A549 treated with RU486 at 1 μM for 4 hours (cell line): ENCODE results near the gene SH2D3C. TPM values are rescaled to one million over a fixed set of nuclear protein-coding genes. Genes with fewer than 3 reads are reported as not detected.

ENCODE experiments used
- total RNA-seq: library from RNA; stranded (reverse); fragments of 200-300 nt; extraction: Qiagen RNA extraction; gene quantifications from 5 replicates; pipeline ENCODE4 v1.2.3, GENCODE V29; 2022; ENCODE audit warnings: low read depth

The SH2D3C gene, protein sequence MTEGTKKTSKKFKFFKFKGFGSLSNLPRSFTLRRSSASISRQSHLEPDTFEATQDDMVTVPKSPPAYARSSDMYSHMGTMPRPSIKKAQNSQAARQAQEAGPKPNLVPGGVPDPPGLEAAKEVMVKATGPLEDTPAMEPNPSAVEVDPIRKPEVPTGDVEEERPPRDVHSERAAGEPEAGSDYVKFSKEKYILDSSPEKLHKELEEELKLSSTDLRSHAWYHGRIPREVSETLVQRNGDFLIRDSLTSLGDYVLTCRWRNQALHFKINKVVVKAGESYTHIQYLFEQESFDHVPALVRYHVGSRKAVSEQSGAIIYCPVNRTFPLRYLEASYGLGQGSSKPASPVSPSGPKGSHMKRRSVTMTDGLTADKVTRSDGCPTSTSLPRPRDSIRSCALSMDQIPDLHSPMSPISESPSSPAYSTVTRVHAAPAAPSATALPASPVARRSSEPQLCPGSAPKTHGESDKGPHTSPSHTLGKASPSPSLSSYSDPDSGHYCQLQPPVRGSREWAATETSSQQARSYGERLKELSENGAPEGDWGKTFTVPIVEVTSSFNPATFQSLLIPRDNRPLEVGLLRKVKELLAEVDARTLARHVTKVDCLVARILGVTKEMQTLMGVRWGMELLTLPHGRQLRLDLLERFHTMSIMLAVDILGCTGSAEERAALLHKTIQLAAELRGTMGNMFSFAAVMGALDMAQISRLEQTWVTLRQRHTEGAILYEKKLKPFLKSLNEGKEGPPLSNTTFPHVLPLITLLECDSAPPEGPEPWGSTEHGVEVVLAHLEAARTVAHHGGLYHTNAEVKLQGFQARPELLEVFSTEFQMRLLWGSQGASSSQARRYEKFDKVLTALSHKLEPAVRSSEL
- 0.06 to 0.11 TPM (median 0.07 TPM) in 3 of 5 replicates, not detected in the others for total RNA-seq

DNA sequence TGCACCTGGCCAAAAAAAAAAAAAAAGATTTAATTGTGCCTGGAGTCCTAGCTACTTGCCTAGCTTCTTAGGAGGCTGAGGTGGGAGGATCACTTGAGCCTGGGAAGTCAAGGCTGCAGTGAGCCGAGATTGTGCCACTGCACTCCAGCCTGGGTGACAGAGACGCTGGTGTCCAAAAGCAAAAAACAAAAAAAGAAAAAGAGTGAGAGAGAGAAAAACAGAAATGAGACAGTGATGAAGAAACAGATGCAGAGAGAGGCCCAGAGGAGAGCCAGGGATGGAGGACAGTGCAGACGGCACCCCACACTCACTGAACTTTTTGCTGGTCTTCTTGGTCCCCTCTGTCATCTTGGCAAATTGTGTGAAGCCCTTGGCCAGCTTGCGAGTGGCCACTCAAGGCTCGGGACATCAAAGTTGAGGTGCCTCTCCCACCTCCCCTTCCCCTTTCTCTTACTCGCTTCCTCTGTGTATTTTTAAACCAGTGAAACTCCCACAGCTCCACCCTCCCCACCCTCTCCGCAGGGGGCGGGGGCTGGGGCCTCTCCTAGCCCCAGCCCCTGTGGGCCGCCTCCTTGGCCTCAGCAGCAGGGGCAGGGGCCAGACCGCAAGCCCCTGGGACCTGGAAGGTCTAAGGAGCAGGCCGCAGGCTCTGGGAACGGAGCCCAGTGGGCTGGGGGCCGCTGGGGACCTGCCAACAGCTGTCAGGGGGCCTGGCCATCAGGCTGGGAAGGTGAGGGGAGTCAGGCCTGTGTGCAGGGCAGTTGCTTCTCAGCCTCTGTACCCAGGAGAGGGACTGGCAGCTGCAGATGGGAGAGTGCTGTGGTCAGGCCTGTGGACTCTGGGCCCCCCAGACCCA, at the start of gene SH2D3C:
Gene SH2D3C, minus strand, starts transcription at position 387 of the 856 bp plus-strand sequence. Its CDS starts 39 bp downstream, at position 348.

DNA sequence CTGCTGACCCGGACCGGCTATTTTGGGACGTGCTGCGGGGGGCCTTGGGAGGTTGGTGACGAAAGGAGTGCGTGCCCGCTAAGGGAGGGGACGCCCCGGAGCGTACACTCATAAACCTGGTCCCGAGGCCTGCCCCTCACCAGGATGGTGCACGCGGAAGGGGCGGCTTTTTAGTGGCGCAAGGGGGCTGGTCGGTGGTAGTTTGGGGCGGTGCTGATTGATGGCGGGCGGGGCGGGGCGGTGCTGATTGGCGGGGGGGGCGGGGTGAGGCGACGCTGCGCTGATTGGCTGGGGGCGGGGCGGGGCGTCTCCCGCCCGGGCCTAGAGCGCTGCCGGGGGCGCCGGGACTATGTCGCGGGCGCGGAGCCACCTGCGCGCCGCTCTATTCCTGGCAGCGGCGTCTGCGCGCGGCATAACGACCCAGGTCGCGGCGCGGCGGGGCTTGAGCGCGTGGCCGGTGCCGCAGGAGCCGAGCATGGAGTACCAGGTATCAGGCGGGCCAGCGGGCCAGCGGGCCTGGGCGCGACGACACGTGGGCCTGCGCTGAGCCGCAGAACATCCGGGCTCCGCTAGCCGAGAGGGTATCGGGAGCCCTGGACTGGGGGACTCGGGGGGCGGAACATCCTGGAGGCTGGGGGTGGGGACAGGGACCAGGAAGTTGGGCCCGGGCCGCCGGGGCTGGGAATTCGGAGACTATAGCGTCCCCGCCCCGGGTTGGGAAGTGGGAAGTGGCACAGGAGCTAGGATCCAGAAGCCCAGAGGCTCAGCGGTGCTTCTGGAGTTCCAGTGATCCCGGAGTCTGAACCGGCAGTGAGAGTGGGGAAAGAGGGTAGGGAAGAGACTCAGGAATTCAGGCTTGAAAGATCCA, 24.3 kb upstream of the SH2D3C start, which contains the start of gene FPGS:
Gene FPGS, plus strand, starts transcription at position 307 of the 868 bp plus-strand sequence. Its CDS starts 43 bp downstream, at position 350.

DNA sequence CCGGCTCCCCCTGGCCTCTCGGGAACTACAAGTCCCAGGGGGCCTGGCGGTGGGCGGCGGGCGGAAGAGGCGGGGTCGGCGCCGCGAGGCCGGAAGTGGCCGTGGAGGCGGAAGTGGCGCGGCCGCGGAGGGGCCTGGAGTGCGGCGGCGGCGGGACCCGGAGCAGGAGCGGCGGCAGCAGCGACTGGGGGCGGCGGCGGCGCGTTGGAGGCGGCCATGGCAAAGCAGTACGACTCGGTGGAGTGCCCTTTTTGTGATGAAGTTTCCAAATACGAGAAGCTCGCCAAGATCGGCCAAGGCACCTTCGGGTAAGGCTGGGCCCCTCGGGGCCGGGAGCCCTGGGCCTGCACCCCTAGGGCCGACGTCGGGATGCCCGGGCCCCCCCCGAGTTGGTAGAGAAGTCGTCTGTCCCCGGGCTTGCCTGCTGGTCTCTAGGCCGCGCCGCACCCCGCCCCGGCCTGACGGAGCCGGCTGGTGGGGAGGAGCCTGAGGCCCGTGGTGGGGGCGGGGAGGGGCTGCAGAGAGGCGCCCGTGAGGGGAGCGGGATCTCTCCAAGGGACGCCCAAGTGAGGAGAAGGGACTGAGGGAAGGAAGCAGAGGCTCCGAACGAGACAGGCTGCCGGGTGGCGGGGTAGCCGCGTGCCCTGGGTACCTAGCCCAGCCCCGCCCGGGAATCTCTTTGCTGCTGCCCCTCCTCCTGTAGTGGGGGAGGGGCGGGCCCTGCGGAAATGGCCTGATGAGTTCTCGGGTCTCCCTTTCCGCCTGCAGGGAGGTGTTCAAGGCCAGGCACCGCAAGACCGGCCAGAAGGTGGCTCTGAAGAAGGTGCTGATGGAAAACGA, 7.7 kb upstream of the SH2D3C start, which contains the start of gene CDK9:
Gene CDK9, plus strand, starts transcription at position 102 of the 840 bp plus-strand sequence. Its CDS starts 115 bp downstream, at position 217.

DNA sequence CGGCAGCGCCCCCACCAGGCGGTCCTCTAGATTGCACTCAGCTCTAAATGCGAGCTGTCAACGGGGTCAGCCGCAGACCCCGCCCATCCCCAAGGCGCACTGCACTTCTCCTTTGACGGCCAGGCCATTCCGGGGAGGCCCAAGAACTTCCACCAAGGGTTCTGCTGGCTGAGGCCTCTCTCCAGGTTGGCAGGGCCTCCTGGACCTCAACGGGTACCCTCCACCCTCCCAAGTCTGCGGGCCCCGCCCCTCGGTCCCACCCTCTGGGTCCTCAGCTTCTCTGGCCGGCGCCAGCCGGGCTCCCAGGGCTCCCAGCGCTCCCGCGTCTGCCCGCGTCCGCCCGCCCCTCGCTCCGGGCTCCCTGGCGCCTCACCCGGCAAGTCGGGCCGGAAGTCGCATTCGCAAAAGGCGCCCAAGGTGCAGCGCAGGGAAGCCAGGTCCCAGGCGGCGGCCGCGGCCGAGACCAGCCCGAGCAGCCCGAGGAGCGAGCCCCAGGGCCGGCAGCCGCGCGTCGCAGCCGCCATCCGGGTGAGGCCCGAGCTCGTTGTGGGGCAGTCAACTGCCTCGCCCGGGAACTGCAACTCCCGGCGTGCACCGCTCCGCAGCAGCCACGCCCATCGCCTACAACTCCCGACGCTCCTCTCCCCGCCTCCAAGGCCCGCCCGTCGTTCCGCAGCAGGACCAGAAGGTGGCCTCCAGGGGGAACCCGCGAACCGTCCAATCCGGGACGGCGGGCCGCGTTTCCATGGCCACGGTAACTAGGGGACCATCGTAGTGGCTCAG, 43.5 kb downstream of the SH2D3C start, which contains the start of gene TOR2A:
Gene TOR2A, minus strand, starts transcription at position 548 of the 783 bp plus-strand sequence. Its CDS starts 24 bp downstream, at position 524.

DNA sequence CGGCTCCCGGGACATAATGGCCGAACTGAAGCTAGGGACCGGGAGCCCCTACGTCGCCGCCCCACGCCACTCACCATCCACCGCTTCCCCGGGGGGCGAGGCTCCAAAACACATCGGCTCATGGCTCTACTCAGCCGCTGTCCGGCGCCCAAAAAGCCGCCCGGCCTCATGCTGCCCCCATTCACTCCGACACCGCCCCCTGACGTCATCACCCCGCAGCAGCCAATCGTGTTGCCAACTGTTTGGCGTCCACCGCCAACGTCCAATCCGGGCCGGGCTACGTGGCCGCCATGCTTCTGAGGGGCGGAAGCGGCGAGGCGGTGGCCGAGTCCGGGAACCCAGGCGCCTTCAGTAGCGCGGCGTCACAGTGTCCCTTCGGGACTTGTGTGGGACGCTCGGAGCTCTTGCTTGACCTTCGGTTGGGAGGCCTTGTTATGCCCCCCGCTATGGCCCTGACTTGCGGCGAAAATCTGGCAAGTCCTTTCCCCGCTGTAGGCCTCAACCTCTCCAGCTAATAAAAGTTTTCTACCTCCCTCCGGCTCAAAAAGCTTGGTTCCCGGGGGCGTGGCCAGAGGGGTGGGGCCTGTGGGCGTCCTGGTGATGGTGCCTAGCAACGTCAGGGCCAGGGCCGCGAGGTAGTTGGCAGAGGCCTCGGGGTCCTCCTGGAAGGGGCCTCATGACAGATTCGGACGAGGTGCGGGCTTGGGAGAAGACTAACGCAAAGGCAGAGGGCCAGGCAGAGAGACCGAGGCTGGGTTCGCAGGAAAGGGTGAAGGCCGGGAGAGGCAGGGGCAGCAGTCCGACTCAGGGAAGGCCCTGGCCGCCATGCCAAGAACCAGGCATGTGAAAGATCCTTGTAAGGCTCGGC, 62.8 kb downstream of the SH2D3C start, which contains the start of the genes PTRH1 and TTC16:
Gene PTRH1, minus strand, starts transcription at position 194 of the 868 bp plus-strand sequence. Its CDS starts 24 bp downstream, at position 170.
Gene TTC16, plus strand, starts transcription at position 610 of the 868 bp plus-strand sequence. Its CDS starts 67 bp downstream, at position 677.

DNA sequence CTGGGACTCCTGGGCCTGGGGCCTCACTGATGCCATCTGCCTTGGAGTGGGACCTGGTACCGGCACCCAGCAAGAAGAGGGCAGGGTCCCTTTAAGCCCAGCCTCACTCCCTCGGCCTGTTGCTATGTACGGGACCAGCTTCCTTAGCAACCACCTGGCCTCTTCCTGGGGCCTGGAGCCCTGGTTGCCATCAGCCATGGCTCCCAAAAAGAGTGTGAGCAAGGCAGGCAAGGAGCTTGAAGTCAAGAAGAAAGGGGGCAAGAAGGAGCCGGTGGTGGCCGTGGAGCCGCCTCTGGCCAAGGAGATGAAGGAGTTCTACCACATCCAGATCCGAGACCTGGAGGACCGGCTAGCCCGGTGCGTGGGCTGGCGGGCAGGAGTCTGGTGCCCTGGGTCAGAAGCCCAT, 71.6 kb downstream of the SH2D3C start, which contains the start of gene CFAP157:
Gene CFAP157, plus strand, starts transcription at position 153 of the 406 bp plus-strand sequence. Its CDS starts 44 bp downstream, at position 197.

Other genes starting within 250 kb of the SH2D3C start
- gene STXBP1, start 166.4 kb downstream of the SH2D3C start, total RNA-seq = 14.6 to 18.4 TPM (median 16.5 TPM) in 5 replicates
- 0.05 to 0.08 TPM in 2 of 5 replicates, not detected in the others for gene CFAP157, start 71.7 kb downstream of the SH2D3C start, total RNA-seq
- 10.5 to 19.8 TPM (median 16.4 TPM) in 5 replicates for gene PTRH1, start 63.0 kb downstream of the SH2D3C start, total RNA-seq
- gene TTC16, start 62.6 kb downstream of the SH2D3C start, total RNA-seq = not detected in 5 replicates
- gene TOR2A, start 43.4 kb downstream of the SH2D3C start, total RNA-seq = 8.7 to 13.9 TPM (median 11.9 TPM) in 5 replicates
- 43.9 to 50.4 TPM (median 47.9 TPM) in 5 replicates for gene CDK9, start 7.4 kb upstream of the SH2D3C start, total RNA-seq
- gene FPGS, start 24.2 kb upstream of the SH2D3C start, total RNA-seq = 45.7 to 54.1 TPM (median 47.8 TPM) in 5 replicates
- gene ENG, start 76.0 kb upstream of the SH2D3C start, total RNA-seq = 0.07 to 0.37 TPM (median 0.26 TPM) in 5 replicates
- 41.2 to 86.8 TPM (median 75.7 TPM) in 5 replicates for gene AK1, start 99.0 kb upstream of the SH2D3C start, total RNA-seq
- gene ST6GALNAC6, start 120.9 kb upstream of the SH2D3C start, total RNA-seq = 22.7 to 27.9 TPM (median 24.1 TPM) in 5 replicates
- gene ST6GALNAC4, start 138.4 kb upstream of the SH2D3C start, total RNA-seq = 16.1 to 28.2 TPM (median 22.0 TPM) in 5 replicates
- 0.90 to 2.9 TPM (median 1.1 TPM) in 5 replicates for gene PIP5KL1, start 152.1 kb upstream of the SH2D3C start, total RNA-seq
- 35.4 to 48.4 TPM (median 47.7 TPM) in 5 replicates for gene DPM2, start 159.2 kb upstream of the SH2D3C start, total RNA-seq
- gene EEIG1, start 202.3 kb upstream of the SH2D3C start, total RNA-seq = 61.7 to 84.0 TPM (median 73.6 TPM) in 5 replicates